DMS114 treated with DMSO at 0.1 percent for 48 hours (cell line): Measurements from ENCODE around the gene ITGB1.
"Not testable (repeated sequence)": the region's sequence is repeated elsewhere in the genome, so short reads cannot be mapped to it uniquely, and the experiment has no call there.

Source experiments
- DNase-seq: peaks from one replicate; lab custom pipeline; 2025; ENCODE audit not compliant: unreplicated experiment; lab: John Stamatoyannopoulos, UW

ITGB1 gene

GRCh38 chr10:32938554-32939061, 19.4 kb downstream of the ITGB1 start:
- DNase-seq: no peak

GRCh38 chr10:32937911-32938424, 20.1 kb downstream of the ITGB1 start:
- DNase-seq: no peak

- no peak for DNase-seq
Observed at GRCh38 chr10:32932225-32932729, 25.8 kb downstream of the ITGB1 start.

GRCh38 chr10:32931593-32931992, 26.4 kb downstream of the ITGB1 start:
- no peak for DNase-seq

- no peak for DNase-seq
Observed at GRCh38 chr10:32930036-32930435, 28.0 kb downstream of the ITGB1 start.

GRCh38 chr10:32929634-32930033, 28.4 kb downstream of the ITGB1 start:
- DNase-seq: no peak

- no peak for DNase-seq
Observed at GRCh38 chr10:32927750-32928149, 30.3 kb downstream of the ITGB1 start.

GRCh38 chr10:32923849-32924248, 34.2 kb downstream of the ITGB1 start:
- DNase-seq: no peak

- no peak for DNase-seq
Observed at GRCh38 chr10:32923134-32923533, 34.9 kb downstream of the ITGB1 start.

- DNase-seq: no peak
Observed at GRCh38 chr10:32922170-32922569, 35.9 kb downstream of the ITGB1 start.

- DNase-seq: not testable (repeated sequence)
Observed at GRCh38 chr10:32917817-32918216, 40.2 kb downstream of the ITGB1 start.

- DNase-seq: no peak
Observed at GRCh38 chr10:32911285-32912016, 46.6 kb downstream of the ITGB1 start.

GRCh38 chr10:32909970-32910369, 48.1 kb downstream of the ITGB1 start:
- DNase-seq: not testable (repeated sequence)

- no peak for DNase-seq
Observed at GRCh38 chr10:32909456-32909855, 48.6 kb downstream of the ITGB1 start.

GRCh38 chr10:32906595-32906994, 51.4 kb downstream of the ITGB1 start:
- DNase-seq: no peak

- DNase-seq: no peak
Observed at GRCh38 chr10:32905466-32905865, 52.6 kb downstream of the ITGB1 start.

- DNase-seq: no peak
Observed at GRCh38 chr10:32901815-32902214, 56.2 kb downstream of the ITGB1 start.

GRCh38 chr10:32895200-32895968, 62.6 kb downstream of the ITGB1 start:
- not testable (repeated sequence) for DNase-seq

GRCh38 chr10:32893916-32894664, 63.9 kb downstream of the ITGB1 start:
- no peak for DNase-seq

GRCh38 chr10:32893434-32893833, 64.6 kb downstream of the ITGB1 start:
- no peak for DNase-seq

- DNase-seq: no peak
Observed at GRCh38 chr10:32891261-32891660, 66.8 kb downstream of the ITGB1 start.
